Measurements from ENCODE around the gene LGSN.
"Not testable (repeated sequence)": the region's sequence is repeated elsewhere in the genome, so short reads cannot be mapped to it uniquely, and the experiment has no call there.

Gene LGSN, protein sequence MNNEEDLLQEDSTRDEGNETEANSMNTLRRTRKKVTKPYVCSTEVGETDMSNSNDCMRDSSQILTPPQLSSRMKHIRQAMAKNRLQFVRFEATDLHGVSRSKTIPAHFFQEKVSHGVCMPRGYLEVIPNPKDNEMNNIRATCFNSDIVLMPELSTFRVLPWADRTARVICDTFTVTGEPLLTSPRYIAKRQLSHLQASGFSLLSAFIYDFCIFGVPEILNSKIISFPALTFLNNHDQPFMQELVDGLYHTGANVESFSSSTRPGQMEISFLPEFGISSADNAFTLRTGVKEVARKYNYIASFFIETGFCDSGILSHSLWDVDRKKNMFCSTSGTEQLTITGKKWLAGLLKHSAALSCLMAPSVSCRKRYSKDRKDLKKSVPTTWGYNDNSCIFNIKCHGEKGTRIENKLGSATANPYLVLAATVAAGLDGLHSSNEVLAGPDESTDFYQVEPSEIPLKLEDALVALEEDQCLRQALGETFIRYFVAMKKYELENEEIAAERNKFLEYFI

DNA sequence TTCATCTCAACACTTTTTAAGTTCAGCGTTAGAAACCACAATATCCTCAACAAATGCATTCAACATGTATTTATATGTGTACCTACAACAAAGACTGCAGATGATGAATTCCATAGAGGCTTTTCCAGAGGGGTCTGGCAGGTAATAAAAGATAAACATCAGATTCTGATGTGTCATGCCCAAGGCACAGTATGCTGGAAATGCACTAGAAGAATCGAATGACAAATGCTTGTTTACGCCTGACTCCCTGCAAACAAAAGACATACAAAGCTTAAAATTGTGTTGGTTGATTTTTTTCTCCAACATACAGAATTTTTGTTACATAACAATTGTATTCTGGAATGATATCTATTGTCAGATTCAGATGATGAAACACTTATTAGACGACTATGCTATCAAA lies at the start of gene LGSN:
TSS of gene LGSN (minus strand) at position 45 of the 400 bp plus-strand sequence. CDS start at position 5, 40 bp downstream.
- DNase-seq (ENCODE audit: low read depth), result no peak

DNA sequence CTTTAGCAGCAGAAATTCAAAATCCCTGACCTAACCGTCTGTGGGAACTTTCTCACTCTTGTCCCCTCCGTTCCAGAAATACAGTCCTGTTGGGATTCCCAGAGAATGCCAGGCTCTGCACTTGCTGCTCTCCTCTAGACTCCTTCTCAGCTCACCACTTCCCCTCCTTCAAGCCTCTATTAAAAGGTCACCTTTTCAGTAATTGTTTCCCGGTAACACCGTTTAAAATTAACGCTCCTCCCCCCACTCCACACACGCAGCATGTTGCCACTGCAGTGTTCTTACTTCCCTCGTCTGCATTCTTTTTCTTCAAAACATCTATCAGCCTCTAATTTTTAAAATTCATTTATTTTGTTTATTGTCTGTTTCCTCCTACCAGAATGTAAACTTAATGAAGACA lies 48.6 kb upstream of the LGSN start:
- no peak for DNase-seq (ENCODE audit: low read depth)

DNA sequence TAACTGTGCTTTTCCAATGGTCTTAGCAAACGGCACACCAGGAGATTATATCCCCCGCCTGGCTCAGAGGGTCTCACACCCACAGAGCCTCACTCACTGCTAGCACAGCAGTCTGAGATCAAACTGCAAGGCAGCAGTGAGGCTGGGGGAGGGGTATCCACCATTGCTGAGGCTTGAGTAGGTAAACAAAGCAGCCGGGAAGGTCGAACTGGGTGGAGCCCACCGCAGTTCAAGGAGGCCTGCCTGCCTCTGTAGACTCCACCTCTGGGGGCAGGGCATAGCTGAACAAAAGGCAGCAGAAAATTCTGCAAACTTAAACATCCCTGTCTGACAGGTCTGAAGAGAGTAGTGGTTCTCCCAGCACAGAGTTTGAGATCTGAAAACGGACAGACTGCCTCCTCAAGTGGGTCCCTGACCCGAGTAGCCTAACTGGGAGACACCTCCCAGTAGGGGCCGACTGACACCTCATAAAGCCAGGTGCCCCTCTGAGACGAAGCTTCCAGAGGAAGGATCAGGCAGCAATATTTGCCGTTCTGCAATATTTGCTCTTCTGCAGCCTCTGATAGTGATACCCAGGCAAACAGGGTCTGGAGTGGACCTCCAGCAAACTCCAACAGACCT lies 42.8 kb upstream of the LGSN start:
- DNase-seq (ENCODE audit: low read depth), result not testable (repeated sequence)

DNA sequence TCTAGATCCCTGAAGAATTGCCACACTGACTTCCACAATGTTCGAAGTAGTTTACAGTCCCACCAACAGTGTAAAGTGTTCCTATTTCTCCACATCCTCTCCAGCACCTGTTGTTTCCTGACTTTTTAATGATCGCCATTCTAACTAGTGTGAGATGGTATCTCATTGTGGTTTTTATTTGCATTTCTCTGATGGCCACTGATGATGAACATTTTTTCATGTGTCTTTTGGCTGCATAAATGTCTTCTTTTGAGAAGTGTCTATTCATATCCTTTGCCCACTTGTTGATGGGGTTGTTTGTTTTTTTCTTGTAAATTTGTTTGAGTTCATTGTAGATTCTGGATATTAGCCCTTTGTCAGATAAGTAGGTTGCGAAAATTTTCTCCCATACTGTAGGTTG lies 37.6 kb upstream of the LGSN start:
- not testable (repeated sequence) for DNase-seq (ENCODE audit: low read depth)

DNA sequence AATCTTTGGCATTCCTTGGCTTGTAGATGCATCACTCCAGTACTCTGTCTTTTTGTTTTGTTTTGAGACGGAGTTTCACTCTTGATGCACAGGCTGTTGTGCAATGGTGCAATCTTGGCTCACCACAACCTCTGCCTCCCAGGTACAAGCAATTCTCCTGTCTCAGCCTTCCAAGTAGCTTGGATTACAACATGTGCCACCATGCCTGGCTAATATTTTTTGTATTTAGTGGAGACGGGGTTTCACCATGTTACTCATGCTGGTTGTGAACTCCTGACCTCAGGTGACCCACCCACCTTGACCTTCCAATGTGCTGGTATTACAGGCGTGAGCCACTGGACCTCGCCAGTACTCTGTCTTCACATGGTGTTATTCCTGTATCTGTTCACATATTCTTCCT lies 35.8 kb upstream of the LGSN start:
- DNase-seq (ENCODE audit: low read depth), result no peak

DNA sequence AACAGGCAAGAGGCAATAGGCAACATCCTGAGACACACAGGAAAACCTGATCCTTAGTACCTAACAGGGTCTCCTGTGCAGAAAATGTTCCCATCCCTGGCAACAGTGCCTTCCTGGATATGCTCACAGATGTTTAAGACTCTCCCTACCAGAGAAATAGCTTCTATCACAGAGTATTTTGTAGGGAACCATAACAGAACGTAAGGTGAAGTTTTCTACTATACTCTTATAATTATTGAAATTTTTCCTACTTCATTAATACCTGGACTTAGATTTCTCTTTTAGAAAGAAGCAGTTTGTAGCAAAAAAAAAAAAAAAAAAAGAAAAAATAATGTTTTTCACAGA lies 33.5 kb upstream of the LGSN start:
- no peak for DNase-seq (ENCODE audit: low read depth)

DNA sequence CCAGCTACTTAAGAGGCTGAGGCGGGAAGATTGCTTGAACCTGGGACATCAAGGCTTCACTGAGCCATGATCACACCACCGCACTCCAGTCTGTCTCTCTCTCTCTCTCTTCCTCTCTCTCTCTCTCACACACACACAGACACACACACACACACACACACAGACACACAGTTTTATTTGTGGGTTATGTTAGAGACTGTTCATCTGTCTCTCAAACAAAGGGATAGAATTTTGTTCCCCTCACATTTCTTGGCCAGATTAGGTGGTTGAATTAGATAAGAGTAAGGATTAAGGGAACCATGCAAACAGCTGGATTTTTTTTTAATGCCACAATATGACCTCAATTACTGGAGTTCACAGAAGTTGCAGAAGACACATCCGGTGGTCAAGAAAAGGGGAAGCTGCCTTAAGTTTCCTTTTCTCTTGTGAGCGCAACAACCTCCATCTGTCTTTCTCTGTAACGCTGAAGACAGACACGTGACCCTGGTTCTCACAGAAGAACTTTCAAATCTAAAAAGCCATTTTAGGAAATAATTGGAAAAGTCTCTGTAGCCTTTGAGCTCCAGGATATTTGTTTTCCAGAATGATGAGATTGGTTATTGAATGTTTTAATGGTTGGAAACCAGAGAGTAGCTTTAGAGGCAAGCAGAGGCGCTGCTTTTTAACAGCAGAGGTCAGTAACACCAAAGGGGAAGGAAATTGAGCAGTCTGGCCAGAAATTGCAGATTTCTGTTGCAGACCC lies 32.9 kb upstream of the LGSN start:
- DNase-seq (ENCODE audit: low read depth), result no peak

DNA sequence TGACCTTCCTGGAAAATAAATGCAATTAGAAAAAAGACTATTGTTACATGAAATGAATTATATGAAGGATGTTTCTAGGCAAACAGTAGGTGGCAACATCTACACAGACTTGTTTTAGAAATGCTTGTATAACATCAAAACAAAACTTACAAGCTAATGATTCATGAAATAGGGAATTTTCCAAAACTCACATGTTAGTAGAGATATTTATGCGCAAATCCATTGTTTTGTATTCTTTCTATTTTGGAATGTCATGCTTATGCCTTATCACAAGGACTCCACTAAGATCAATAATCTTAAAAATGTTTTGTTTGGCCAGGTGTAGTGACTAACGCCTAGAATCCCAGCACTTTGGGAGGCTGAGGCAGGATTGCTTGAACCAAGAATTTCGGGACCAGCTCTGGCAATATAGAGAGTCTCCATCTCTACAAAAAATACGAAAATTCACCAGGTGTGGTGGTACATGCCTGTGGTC lies 32.3 kb upstream of the LGSN start:
- no peak for DNase-seq (ENCODE audit: low read depth)

DNA sequence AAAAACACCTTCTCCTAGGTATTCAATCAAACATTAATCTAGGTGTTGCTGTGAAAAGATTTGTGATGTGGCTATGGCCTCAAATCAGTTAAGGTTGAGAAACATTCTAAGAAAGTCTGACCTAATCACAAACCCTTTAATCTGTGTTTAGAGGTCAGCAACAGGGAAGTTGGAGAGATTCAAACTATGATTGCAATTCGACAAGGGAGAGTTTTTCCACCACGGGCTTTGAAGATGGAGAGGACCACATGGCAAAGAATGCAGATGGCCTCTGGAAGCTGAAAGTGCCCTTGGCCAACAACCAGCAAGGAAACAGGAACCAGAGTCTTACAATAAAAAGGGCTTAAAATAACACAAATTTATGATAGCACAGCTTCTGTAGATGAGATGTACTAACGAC lies 29.6 kb upstream of the LGSN start:
- DNase-seq (ENCODE audit: low read depth), result no peak

DNA sequence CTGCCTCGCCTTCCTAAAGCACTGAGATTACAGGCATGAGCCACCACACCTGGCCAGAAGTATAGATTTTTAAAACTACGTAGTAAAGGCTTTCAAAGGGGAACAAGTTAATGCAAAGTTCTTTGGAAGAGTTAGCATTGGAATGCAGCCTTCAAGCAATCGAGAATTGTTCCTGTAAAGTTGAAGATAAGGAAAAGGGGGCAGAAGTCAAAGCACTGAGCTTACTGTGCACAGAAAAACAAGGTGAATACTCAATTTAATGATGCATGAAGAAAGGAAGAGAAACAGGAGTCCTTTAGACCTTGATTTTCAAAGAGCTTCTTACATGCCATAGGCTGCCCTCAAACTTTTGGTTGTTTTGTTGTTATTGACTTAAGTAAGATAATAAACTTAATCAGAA lies 29.1 kb upstream of the LGSN start:
- no peak for DNase-seq (ENCODE audit: low read depth)

DNA sequence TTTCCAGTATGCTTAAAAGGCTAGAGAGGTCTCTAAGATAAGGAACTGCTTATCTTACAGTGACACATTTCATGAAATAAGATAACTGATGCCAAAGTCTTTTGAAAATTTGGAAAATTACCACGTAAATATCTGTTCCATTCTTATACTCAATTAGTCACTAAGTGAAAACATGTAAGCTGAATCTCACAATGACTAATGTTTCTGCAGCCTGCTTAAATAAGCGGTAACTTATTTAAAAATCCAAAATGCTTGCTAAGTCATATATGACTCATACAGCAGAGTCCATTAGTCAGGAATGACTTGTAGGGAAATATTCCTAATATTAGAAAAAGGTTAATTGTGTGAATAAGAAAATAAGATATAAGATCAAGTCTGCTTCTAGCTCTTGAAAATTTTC lies 27.8 kb upstream of the LGSN start:
- DNase-seq (ENCODE audit: low read depth), result peak; percentile 30

DNA sequence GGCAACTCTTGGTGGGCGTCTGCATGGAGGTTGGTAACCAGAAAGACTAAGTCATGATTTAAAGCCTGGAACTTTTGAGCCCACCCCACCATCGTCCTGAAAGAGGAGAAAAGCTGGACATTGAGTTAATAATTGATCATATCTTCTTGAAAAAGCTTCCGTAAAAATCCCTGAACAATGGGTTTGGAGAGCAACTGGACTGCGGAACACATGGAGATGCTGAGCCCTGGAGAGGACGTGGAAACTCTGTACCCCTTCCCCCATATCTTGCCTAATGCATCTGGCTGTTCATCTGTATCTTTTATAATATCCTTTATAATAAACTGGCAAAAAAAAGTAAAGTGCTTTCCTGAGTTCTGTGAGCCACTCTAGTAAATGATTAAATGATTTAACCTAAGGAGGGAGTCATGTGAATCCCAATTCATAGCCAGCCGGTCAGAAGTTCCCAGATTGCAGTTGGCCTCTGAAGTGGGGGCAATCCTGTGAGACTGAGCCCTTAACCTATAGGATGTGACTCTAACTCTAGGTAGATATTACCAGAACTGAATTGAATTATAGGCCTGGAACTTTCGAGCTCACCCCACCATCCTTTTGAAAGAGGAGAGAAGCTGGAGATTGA lies 26.5 kb upstream of the LGSN start:
- no peak for DNase-seq (ENCODE audit: low read depth)

DNA sequence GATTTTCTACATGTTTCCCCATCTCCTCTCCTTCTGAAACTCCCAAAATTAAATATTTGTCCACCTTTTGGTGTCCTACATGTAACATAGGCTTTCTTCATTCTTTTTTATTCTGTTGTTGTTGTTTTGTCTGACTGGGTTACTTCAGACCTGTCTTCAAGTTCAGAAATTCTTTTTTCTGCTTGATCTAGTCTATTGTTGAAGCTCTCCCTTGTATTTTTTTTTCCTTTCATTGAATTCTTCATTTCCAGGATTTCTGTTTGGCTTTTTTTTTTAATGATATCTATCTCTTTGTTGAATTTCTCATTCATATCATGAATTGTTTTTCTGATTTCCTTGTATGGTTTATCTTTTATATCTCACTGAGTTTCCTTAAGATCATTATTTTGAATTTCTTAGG lies 20.6 kb upstream of the LGSN start:
- no peak for DNase-seq (ENCODE audit: low read depth)

DNA sequence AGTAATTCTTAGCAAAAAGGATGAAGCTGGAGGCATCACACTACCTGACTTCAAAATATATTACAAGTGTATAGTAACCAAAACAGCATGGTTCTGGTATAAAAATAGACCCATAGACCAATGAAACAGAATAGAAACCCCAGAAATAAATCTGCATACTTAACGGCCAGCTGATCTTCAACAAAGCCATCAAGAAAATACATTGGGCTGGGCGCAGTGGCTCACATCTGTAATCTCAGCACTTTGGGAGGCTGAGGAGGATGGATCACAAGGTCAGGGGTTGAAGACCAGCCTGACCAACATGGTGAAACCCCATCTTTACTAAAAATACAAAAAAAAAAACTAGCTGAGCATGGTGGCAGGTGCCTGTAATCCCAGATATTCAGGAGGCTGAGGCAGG lies 14.9 kb upstream of the LGSN start:
- DNase-seq (ENCODE audit: low read depth), result not testable (repeated sequence)

DNA sequence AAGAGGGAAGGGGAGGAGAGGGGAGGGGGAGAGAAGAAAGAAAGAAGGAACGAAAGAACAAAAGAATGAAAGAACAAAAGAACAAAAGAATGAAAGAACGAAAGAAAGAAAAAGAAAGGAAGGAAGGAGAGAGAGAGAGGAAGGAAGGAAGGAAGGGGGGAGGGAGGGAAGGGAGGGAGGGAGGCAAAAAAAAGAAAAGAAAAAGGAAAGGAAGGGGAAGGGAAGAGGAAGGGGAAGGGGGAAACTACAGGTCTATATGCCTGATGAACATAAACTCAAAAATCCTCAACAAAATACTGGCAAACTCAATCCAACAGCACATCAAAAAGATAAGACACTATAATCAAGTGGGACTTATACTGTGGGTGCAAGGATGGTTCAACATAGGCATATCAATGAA lies 13.7 kb upstream of the LGSN start:
- DNase-seq (ENCODE audit: low read depth), result no peak

DNA sequence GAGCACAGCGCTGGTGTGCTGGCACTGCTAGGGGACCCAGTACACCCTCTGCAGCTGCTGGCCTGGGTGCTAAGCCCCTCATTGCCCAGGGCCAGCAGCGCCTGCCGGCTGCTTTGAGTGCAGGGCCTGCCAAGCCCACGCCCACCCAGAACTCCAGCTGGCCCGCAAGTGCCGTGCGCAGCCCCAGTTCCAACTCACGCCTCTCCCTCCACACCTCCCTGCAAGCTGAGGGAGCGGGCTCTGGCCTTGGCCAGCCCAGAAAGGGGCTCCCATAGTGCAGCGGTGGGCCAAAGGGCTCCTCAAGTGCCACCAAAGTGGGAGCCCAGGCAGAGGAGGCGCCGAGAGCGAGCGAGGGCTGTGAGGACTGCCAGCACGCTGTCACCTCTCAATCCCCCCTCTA lies 6.8 kb upstream of the LGSN start:
- not testable (repeated sequence) for DNase-seq (ENCODE audit: low read depth)

DNA sequence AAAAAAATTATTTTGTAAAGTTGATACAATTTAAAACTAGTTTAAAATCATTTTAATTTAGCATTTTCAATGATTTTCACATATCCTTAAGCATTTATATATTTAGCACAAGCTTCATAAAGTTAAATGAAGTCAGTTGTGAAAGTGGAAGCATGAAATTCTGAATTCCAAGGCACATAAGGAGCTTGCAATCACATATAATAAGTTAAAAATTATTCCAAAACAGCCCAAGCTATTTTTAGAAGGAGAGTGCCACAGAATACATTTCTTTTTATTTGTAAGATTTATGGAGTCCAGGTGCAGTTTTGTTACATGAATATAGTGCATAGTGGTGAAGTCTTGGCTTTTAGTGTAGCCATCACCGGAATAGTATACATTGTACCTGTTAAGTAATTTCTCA lies 3.2 kb upstream of the LGSN start:
- no peak for DNase-seq (ENCODE audit: low read depth)

DNA sequence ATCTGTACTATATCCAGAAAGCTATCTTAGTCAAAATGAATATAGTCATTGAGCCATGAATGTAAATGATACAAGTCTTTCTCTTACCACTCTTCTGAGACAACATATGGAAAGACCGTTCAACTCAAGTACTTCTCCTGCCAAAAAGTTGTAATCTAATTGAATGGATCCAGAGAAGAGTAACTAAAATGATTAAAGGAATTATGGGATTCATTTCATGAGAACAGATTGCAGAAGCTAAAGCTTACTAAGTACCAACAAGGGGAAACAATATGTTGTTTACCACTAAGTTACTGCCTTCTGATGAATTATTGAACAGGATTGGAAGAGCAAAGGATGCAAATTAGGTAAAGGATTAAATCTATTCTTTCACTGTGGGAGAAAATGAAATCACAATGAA lies 2.0 kb upstream of the LGSN start:
- no peak for DNase-seq (ENCODE audit: low read depth)

DNA sequence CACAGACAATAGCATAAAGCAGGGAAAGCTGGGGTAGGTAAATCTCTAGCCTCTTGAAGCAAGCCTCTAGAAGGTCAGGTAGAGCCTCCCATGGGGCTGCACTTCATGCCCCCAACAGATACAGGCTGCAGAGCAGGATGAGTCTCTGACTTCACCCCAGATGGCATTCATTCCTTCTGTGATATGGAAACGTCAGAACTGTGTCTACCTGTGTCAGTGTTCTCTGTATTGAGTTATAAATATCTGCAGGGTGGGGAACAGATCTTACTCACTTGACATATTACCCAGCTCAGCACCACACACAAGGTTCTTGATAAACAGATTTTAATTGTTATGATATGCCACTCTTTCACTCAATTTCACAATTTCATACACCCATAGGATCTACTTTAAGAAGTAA lies 2.1 kb downstream of the LGSN start:
- no peak for DNase-seq (ENCODE audit: low read depth)

DNA sequence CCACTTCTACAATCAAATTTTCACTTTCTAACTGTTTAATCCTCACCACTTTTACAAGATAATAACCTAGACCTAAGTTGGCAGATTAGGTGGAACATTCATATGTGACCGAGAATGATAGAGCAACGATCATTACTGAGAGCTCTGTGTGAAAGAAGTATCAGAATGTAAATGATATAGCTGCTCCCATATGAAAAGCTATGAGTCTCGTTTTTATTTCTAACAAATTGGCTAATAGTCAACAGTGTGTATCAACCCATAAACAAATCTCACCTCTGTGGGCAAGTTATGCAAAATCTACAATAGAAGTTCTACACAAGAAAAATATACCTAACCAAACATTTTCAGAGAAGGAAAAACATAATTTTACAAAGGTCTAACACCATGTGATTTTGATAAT lies 3.7 kb downstream of the LGSN start:
- DNase-seq (ENCODE audit: low read depth), result no peak

DNA sequence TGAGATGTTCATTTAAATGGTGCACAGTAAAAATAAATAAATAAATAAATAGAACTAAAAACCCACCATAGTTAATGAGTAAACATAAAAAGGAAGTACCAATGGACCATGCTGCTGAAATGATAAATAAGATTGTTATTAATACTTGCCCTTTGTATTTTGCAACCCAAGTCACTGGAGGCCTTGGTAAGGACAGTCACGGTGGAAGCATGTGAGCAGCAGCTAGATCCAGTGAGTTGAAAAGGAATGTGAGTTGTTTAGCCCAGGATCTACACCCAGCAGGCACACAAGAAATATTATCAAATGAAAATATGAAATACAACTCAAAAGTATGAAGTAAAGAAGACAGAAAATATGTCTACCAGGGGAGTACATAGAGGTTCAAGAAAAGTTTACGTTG lies 6.7 kb downstream of the LGSN start:
- no peak for DNase-seq (ENCODE audit: low read depth)

DNA sequence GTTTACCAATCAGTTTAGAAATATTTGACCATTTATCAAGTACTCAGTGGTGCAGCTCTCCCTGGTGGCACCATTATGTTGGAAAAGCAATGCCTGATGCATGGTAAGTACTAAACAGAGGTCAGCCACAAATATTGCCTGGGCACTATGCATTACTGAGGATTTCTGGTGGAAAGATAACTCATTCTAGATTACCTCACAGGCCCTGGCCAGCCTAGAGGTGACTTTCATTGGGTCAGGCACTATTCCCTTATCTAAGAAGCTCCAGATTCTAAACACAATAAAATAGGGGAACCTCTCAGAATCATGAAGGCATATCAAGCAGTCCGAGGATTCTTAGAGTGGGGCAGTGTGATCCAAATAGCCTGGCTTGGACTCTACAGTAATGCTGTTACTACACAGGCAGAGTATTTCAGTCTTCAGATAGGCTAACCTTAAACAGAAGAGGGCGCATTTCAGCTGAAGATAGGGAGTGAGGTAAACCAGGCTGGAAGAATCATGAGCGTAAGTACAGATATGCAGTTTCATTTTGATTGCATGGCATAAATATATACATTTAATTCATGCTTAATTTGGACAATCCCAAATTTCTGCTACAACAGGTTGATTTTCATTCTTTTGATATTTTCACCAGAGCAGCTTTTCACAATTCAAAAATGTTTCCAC lies 12.1 kb downstream of the LGSN start:
- peak; percentile 2 for DNase-seq (ENCODE audit: low read depth)

All from HS-27A (cell line).